Hepatocyte (in vitro differentiated cells): Measurements from ENCODE around the gene FGF10.

Experiments used
- EZH2phosphoT487 ChIP-seq: fragments of 200-600 bp; sonication (generic); IDR thresholded peaks from one replicate; pipeline ENCODE4 v1.6.1; 2018; ENCODE audit warnings: antibody characterized with exemption, mild to moderate bottlenecking, low read depth, moderate library complexity; ENCODE audit not compliant: unreplicated experiment, severe bottlenecking
- TF ChIP-seq, protein P1 (sequence below): fragments of 200-600 bp; sonication (generic); IDR thresholded peaks from 2 replicates; pipeline ENCODE4 v1.5.1; 2016; ENCODE audit warnings: antibody characterized with exemption, mild to moderate bottlenecking; ENCODE audit not compliant: poor library complexity

DNA sequence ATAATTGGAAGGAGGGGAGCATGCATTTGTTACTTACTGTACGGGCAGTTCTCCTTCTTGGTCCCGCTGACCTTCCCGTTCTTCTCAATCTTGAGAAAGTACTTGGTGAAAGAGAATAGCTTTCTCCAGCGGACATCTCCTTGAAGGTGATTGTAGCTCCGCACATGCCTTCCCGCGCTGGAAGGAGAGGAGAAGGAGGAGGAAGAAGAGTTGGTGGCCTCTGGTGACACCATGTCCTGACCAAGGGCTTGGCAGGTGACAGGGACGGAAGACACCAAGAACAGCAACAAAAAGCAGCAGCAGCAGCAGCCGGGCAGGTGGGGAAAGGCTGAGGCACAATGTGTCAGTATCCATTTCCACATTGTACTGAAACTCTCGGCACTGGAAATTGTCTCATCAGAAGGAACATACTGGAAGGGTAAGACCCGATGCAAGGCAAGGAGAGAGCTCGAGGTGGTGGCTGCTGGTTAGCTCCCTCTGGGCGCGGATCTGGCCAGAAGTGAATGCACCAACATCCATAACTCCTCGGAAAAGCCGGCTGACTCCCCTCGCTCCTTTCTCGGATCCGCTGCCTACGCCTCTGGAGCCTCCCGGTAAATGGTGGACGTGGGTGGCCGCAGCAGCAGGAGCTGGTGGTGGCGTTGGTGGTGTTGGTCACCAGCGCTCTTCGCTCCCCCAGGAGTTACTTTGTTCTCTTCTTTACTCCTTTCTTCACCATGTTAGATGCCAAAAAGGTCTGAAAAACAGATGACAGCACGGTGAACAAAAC is 715 bp downstream of the FGF10 start:
- TF ChIP-seq EZH2phosphoT487, result no peak
- TF ChIP-seq, protein P1, sequence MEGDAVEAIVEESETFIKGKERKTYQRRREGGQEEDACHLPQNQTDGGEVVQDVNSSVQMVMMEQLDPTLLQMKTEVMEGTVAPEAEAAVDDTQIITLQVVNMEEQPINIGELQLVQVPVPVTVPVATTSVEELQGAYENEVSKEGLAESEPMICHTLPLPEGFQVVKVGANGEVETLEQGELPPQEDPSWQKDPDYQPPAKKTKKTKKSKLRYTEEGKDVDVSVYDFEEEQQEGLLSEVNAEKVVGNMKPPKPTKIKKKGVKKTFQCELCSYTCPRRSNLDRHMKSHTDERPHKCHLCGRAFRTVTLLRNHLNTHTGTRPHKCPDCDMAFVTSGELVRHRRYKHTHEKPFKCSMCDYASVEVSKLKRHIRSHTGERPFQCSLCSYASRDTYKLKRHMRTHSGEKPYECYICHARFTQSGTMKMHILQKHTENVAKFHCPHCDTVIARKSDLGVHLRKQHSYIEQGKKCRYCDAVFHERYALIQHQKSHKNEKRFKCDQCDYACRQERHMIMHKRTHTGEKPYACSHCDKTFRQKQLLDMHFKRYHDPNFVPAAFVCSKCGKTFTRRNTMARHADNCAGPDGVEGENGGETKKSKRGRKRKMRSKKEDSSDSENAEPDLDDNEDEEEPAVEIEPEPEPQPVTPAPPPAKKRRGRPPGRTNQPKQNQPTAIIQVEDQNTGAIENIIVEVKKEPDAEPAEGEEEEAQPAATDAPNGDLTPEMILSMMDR, result no peak
